Panc1 (cell line): ENCODE data around the gene TPT1.

Source experiments
- CTCF ChIP-seq: fragments of 450-650 bp; IDR thresholded peaks from 2 replicates; pipeline ENCODE4 v1.5.1; 2017; ENCODE audit warnings: mild to moderate bottlenecking
- POLR2AphosphoS5 ChIP-seq: IDR thresholded peaks from 2 replicates; pipeline ENCODE4 v1.6.1; 2012; ENCODE audit warnings: mild to moderate bottlenecking, low read depth, low read length, moderate library complexity
- REST ChIP-seq, 2 experiments: IDR thresholded peaks; 2 replicates each; pipeline ENCODE4 v1.6.1; 2011 to 2012; ENCODE audit warnings: low read depth in 2 of 2, control low read depth in 1 of 2, low read length in 1 of 2, mild to moderate bottlenecking in 1 of 2, moderate library complexity in 1 of 2; ENCODE audit not compliant: insufficient read depth in 1 of 2
- SIN3A ChIP-seq: IDR thresholded peaks from 2 replicates; pipeline ENCODE4 v1.6.1; 2012; ENCODE audit warnings: low read depth, mild to moderate bottlenecking, low read length, moderate library complexity, borderline replicate concordance; ENCODE audit not compliant: insufficient read depth
- TCF7L2 ChIP-seq: IDR thresholded peaks from 2 replicates; pipeline ENCODE4 v1.6.1; 2011; ENCODE audit warnings: mild to moderate bottlenecking, low read depth, low read length, inconsistent platforms

- peak; percentile 68 for TF ChIP-seq POLR2AphosphoS5
- no peak for TF ChIP-seq CTCF
- TF ChIP-seq SIN3A, result no peak
- no peak for TF ChIP-seq REST (IDR thresholded peaks at IDR 0.05; ENCODE audit: insufficient read depth in 1 of 2, low read depth in 2 of 2, low read length in 1 of 2)
- TF ChIP-seq TCF7L2, result no peak
Measured at GRCh38 chr13:45335397-45336024, 5.5 kb downstream of the TPT1 start.
